Sigmoid colon (tissue), 4 donors: Measurements from ENCODE around the gene FMN2.

Source experiments
- CTCF ChIP-seq, 4 experiments: fragments of 450-650 bp in 3 of 4; fragments of 200-600 bp in 1 of 4; IDR thresholded peaks; one replicate each; pipeline ENCODE4 v1.5.1; 2016 to 2019; ENCODE audit warnings: antibody characterized with exemption in 4 of 4, mild to moderate bottlenecking in 3 of 4, moderate library complexity in 2 of 4
- EP300 ChIP-seq, 4 donors: sonication (generic); formaldehyde crosslinking; IDR thresholded peaks; one replicate each; pipeline ENCODE4 v1.6.1; 2017; ENCODE audit warnings: antibody characterized with exemption in 4 of 4

GRCh38 chr1:240497908-240498307, 406.2 kb downstream of the FMN2 start:
- TF ChIP-seq CTCF (IDR thresholded peaks at IDR 0.05), result no peak
- no peak for TF ChIP-seq EP300 (IDR thresholded peaks at IDR 0.05)
